ENCODE data around the gene CDKL4. TPM values are rescaled to one million over a fixed set of nuclear protein-coding genes. Genes with fewer than 3 reads are reported as not detected.
A peak's percentile ranks its signal among the peaks of the same experiment; 100 is the strongest.

Gene CDKL4
- total and polyA plus RNA-seq, 7 donors, result 0.54 to 3.3 (median 1.3) TPM; not detected in 3

GRCh38 chr2:39227628-39228412 is 15.9 kb downstream of the CDKL4 start:
- 21 to 24% methylated on average over 9 of the region's 9 CpGs for WGBS, 2 donors
- DNase-seq, result peak; percentile 88
- Histone ChIP-seq H3K27me3 (no peaks in the 10 kb centered on the region), H3K27ac (no peak overlapping the region), H3K4me1 (peaks cover 0 to 31% (median 18%) of the 10 kb centered on the region in 4 donors), H3K9me3 (no peaks in the 10 kb centered on the region), H3K4me3 (peak overlapping the region in 3 of 4 donors; percentile 20 to 32 (median 30)), H3K36me3 (no peaks in the 10 kb centered on the region)
- intact Hi-C loops (cut with DNase I), result loop anchor here (1.0 to 2.0 kb wide), 3 partner anchors 108 to 281 kb away; no protein-coding TSS in a partner anchor
- TF ChIP-seq EP300 (IDR thresholded peaks at IDR 0.05), result no peak
- peak in 1 of 4 donors; percentile 13 for TF ChIP-seq POLR2AphosphoS5 (IDR thresholded peaks at IDR 0.05)
- peak; percentile 61 to 83 (median 80) for TF ChIP-seq CTCF (IDR thresholded peaks at IDR 0.05)
- TF ChIP-seq POLR2A (IDR thresholded peaks at IDR 0.05), result no peak

- WGBS, 2 donors, result 72 to 73% methylated on average over 1 of the region's 1 CpG
- no peaks in the 10 kb centered on the region for H3K36me3 ChIP-seq
- H3K27ac ChIP-seq, result no peak overlapping the region
- peaks cover 0 to 20% (median 18%) of the 10 kb centered on the region in 4 donors for H3K4me1 ChIP-seq
- no peaks in the 10 kb centered on the region for H3K27me3 ChIP-seq
- H3K9me3 ChIP-seq, result no peaks in the 10 kb centered on the region
- no peak for DNase-seq
- H3K4me3 ChIP-seq, result no peak overlapping the region
- intact Hi-C loops (cut with DNase I), result no loop called here
- no peak for TF ChIP-seq CTCF (IDR thresholded peaks at IDR 0.05)
- TF ChIP-seq EP300 (IDR thresholded peaks at IDR 0.05), result no peak
- no peak for TF ChIP-seq POLR2A (IDR thresholded peaks at IDR 0.05)
- TF ChIP-seq POLR2AphosphoS5 (IDR thresholded peaks at IDR 0.05), result no peak
These were observed 18.2 kb downstream of the CDKL4 start for GRCh38 chr2:39225567-39225966.

- Histone ChIP-seq H3K4me3 (no peak overlapping the region), H3K27me3 (no peaks in the 10 kb centered on the region), H3K27ac (no peak overlapping the region), H3K9me3 (no peaks in the 10 kb centered on the region), H3K36me3 (no peaks in the 10 kb centered on the region), H3K4me1 (peaks cover 0 to 8% (median 7%) of the 10 kb centered on the region in 4 donors)
- intact Hi-C loops (cut with DNase I), result no loop called here
- 92 to 94% methylated on average over 1 of the region's 1 CpG for WGBS, 2 donors
- TF ChIP-seq CTCF (IDR thresholded peaks at IDR 0.05) (no peak), POLR2A (IDR thresholded peaks at IDR 0.05) (no peak), POLR2AphosphoS5 (IDR thresholded peaks at IDR 0.05) (no peak), EP300 (IDR thresholded peaks at IDR 0.05) (no peak)
- DNase-seq, result no peak
These were observed 19.9 kb downstream of the CDKL4 start for GRCh38 chr2:39223909-39224308.

- TF ChIP-seq POLR2A (IDR thresholded peaks at IDR 0.05) (no peak), CTCF (IDR thresholded peaks at IDR 0.05) (no peak), POLR2AphosphoS5 (IDR thresholded peaks at IDR 0.05) (no peak), EP300 (IDR thresholded peaks at IDR 0.05) (no peak)
- Histone ChIP-seq H3K9me3 (no peaks in the 10 kb centered on the region), H3K4me1 (no peaks in the 10 kb centered on the region), H3K36me3 (no peaks in the 10 kb centered on the region), H3K27ac (no peak overlapping the region), H3K4me3 (no peak overlapping the region), H3K27me3 (no peaks in the 10 kb centered on the region)
- WGBS, 2 donors, result 96 to 97% methylated on average over 3 of the region's 3 CpGs
- no peak for DNase-seq
- intact Hi-C loops (cut with DNase I), result no loop called here
These were observed 22.3 kb downstream of the CDKL4 start for GRCh38 chr2:39221459-39221858.

Measured in sigmoid colon (tissue), 7 donors.